PFSK-1 (cell line): Measurements from ENCODE around the gene HMCN2.

Source experiments
- FOXP2 ChIP-seq: optimal IDR thresholded peaks from 2 replicates; pipeline ENCODE3; 2011; ENCODE audit warnings: borderline replicate concordance, control low read depth, inconsistent platforms; ENCODE audit not compliant: insufficient read depth; ENCODE audit errors: extremely low read length, extremely low read depth
- POLR2AphosphoS5 ChIP-seq: IDR thresholded peaks from 2 replicates; pipeline ENCODE4 v1.6.1; 2012; ENCODE audit warnings: low read depth, mild to moderate bottlenecking, control low read depth, low read length, moderate library complexity
- REST ChIP-seq, 2 experiments: IDR thresholded peaks; 2 replicates each; pipeline versions ENCODE4 v1.6.1 to v1.8.0; 2011 to 2012; ENCODE audit warnings: low read depth in 2 of 2, low read length in 2 of 2, control low read depth in 1 of 2, inconsistent platforms in 1 of 2, mild to moderate bottlenecking in 1 of 2, moderate library complexity in 1 of 2; ENCODE audit not compliant: insufficient read depth in 1 of 2
- SIN3A ChIP-seq: IDR thresholded peaks from 2 replicates; pipeline ENCODE4 v1.6.1; 2012; ENCODE audit warnings: mild to moderate bottlenecking, low read length, moderate library complexity, borderline replicate concordance; ENCODE audit not compliant: insufficient read depth
- TAF1 ChIP-seq: IDR thresholded peaks from 2 replicates; pipeline ENCODE4 v1.6.1; 2012; ENCODE audit warnings: low read length, control low read depth, borderline replicate concordance; ENCODE audit not compliant: insufficient read depth

HMCN2 gene

DNA sequence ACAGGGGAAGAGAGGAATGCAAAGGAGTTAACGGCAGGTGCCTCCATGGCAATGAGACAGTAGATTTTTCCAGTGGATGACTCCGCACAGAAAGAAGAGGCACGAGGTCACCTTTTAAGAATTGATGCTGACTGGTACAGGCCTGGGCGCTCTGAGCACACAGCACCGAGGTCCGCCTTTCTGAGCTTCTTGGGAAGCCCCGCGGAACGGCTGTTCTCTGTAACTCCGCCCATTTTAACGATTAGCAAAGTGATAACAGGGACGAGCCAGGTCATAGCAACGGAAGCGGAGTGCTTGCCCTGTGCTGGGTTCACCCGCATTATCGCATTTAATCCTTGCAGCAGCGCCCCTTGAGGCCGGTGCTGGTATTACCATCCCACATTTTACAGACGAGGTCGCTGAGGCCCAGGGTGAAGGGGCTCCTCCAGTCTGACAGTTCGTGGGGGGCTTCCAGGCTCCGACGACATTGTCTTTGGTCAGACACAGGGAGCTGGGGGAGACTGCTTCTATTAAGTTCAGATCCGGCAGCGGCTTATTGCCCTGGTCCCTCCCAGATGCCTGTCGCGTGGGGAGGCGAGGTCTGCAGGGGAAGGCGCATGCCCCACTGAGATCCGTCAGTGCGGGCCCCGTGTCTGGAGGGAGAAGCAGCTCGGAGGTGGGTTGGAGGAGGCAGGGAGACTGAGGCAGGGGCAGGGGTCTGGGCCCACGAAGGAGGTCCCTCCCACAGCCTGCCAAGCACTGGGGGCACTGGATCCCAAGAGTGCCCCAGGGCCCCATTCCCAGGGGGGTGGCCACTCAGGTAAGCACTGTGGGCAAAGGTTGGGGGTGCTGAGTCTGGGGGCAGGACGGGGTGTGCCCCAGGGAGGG lies 22.3 kb upstream of the HMCN2 start:
- TF ChIP-seq POLR2AphosphoS5 (no peak), FOXP2 (no peak), SIN3A (no peak), REST (IDR thresholded peaks at IDR 0.05; ENCODE audit: insufficient read depth in 1 of 2, low read depth in 2 of 2, low read length in 2 of 2) (no peak)

GRCh38 chr9:130243882-130244170 lies 21.7 kb upstream of the HMCN2 start:
- no peak for TF ChIP-seq SIN3A

DNA sequence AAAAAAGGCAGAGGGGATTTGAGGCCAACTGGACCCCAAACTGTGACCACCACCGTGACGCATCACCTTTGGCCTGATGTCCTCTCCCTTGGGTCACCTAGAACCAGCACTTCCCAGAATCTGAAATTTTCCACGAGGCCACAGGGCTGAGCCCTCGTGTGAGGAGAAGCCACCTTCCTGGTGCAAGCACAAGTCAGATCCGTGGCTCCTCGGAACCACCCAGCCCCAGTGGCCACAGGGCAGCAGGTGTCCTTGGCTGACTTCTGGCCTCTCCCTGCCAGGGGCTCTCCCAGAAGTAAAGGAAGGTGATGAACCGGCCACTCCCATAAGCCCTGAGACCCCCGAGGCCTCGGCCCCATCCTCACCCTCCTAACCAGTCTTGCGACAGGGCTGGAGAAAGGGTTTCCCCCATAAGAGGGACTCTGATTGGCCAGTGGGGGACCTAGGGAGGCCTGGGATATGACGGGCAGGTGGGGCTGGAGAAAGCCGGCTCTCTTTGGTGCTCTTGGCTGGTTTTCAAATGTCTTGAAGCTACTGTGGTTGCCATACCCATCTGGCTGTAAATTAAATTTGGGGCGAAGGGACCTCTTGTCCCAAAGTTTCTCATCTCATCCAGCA lies 20.9 kb upstream of the HMCN2 start:
- TF ChIP-seq FOXP2 (no peak), REST (IDR thresholded peaks at IDR 0.05; ENCODE audit: insufficient read depth in 1 of 2, low read depth in 2 of 2, low read length in 2 of 2) (no peak), TAF1 (no peak), POLR2AphosphoS5 (no peak), SIN3A (no peak)

GRCh38 chr9:130245474-130245873 lies 20.1 kb upstream of the HMCN2 start:
- TF ChIP-seq POLR2AphosphoS5, result no peak
- TF ChIP-seq FOXP2, result no peak
- no peak for TF ChIP-seq SIN3A
- no peak for TF ChIP-seq TAF1
- no peak for TF ChIP-seq REST (IDR thresholded peaks at IDR 0.05; ENCODE audit: insufficient read depth in 1 of 2, low read depth in 2 of 2, low read length in 2 of 2)

- TF ChIP-seq FOXP2 (no peak), POLR2AphosphoS5 (no peak), REST (IDR thresholded peaks at IDR 0.05; ENCODE audit: insufficient read depth in 1 of 2, low read depth in 2 of 2, low read length in 2 of 2) (no peak), TAF1 (no peak), SIN3A (no peak)
Observed at GRCh38 chr9:130246126-130246525, 19.4 kb upstream of the HMCN2 start.
